Duodenal mucosa (tissue), 2 donors: Measurements from ENCODE around the gene JPH2.
"Not testable (repeated sequence)": the region's sequence is repeated elsewhere in the genome, so short reads cannot be mapped to it uniquely, and the experiment has no call there.

ENCODE experiments used
- H3K27ac ChIP-seq: one replicate; pipeline ENCODE4 v1.7.0; 2013; ENCODE audit warnings: low read depth, low read length
- H3K27me3 ChIP-seq, 2 donors: one replicate each; pipeline ENCODE4 v1.7.0; 2013; ENCODE audit warnings: low read length in 2 of 2, control low read depth in 1 of 2; ENCODE audit not compliant: insufficient read depth in 2 of 2, control insufficient read depth in 1 of 2
- H3K36me3 ChIP-seq, 2 donors: one replicate each; pipeline ENCODE4 v1.7.0; 2013; ENCODE audit warnings: low read length in 2 of 2, control low read depth in 1 of 2; ENCODE audit not compliant: insufficient read depth in 2 of 2, control insufficient read depth in 1 of 2
- H3K4me1 ChIP-seq, 2 donors: one replicate each; pipeline ENCODE4 v1.7.0; 2013; ENCODE audit warnings: low read length in 2 of 2, control low read depth in 1 of 2; ENCODE audit not compliant: insufficient read depth in 2 of 2, control insufficient read depth in 1 of 2
- H3K4me3 ChIP-seq, 2 donors: one replicate each; pipeline ENCODE4 v1.7.0; 2013; ENCODE audit warnings: low read length in 2 of 2, low read depth in 1 of 2
- H3K9ac ChIP-seq, 2 donors: one replicate each; pipeline ENCODE4 v1.7.0; 2013; ENCODE audit warnings: low read length in 2 of 2, low read depth in 1 of 2
- H3K9me3 ChIP-seq, 2 donors: one replicate each; pipeline ENCODE4 v1.7.0; 2013; ENCODE audit warnings: low read length in 2 of 2, control low read depth in 1 of 2; ENCODE audit not compliant: control insufficient read depth in 1 of 2

Gene JPH2

GRCh38 chr20:44187054-44187771 is at the start of gene JPH2:
Gene JPH2 (minus strand): TSS chr20:44187188. CDS start chr20:44186705, 483 bp downstream.
- no peaks in the 10 kb centered on the region for H3K36me3 ChIP-seq
- H3K9ac ChIP-seq, result peak within 1 kb of the TSS; percentile 47 to 49
- H3K27me3 ChIP-seq, result peaks cover 4 to 6% of the 10 kb centered on the region in 2 donors
- peak within 1 kb of the TSS; percentile 13 for H3K27ac ChIP-seq
- H3K4me1 ChIP-seq, result peaks cover 4 to 6% of the 10 kb centered on the region in 2 donors
- no peaks in the 10 kb centered on the region for H3K9me3 ChIP-seq
- H3K4me3 ChIP-seq, result peak within 1 kb of the TSS; percentile 66 to 72

DNA sequence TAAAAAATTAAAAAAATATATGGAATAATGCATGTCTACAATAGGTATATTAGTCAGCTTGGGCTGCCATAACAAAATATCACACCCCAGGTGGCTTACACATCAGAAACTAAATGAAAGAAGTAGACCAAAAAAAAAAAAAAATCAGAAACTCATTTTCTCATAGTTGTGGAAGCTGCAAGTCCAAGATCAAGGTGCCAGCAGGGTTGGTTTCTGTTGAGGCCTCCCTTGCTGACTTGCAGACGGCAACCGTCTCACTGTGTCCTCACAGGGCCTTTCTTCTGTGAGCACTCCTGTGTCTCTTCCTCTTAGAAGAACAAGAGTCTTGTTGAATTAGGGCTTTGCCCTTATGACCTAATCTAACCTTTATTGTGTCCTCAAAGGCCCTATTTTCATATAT is 48.7 kb upstream of the JPH2 start:
- Histone ChIP-seq H3K27ac (no peak overlapping the region), H3K27me3 (no peaks in the 10 kb centered on the region), H3K9me3 (no peaks in the 10 kb centered on the region), H3K36me3 (no peaks in the 10 kb centered on the region), H3K4me3 (no peak overlapping the region), H3K4me1 (no peaks in the 10 kb centered on the region), H3K9ac (no peak overlapping the region)

GRCh38 chr20:44234566-44235317 is 47.8 kb upstream of the JPH2 start:
- Histone ChIP-seq H3K27ac (no peak overlapping the region), H3K36me3 (no peaks in the 10 kb centered on the region), H3K9ac (no peak overlapping the region), H3K27me3 (no peaks in the 10 kb centered on the region), H3K9me3 (no peaks in the 10 kb centered on the region), H3K4me3 (no peak overlapping the region), H3K4me1 (no peaks in the 10 kb centered on the region)

DNA sequence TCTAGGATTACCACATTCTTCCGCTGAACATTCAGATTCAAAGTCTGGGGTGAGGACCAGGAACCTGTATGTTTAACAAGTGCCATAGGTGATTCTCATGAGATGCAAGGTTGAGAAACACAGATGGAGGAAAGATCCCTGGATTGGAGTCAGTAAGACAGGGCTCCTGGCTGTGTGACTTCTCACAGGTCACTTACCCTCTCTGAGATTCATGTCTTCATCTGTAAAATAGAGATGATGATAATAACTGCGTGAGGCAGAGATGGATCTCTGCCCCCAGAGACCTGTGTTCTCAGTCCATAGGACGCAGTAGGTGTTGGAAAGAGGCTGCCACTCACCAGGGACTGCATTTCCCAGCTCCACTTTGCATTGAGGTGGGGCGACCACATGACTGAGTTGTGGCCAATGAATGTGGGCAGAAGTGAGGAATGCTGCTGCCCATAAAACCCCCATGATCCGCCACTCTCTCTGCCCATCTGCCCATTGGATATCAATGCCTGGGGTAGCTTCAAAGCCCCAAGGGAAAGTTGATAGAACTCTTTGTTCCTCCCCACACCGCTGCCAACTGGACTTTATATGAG is 46.5 kb upstream of the JPH2 start:
- Histone ChIP-seq H3K4me1 (no peaks in the 10 kb centered on the region), H3K27ac (no peak overlapping the region), H3K36me3 (no peaks in the 10 kb centered on the region), H3K4me3 (no peak overlapping the region), H3K9me3 (no peaks in the 10 kb centered on the region), H3K27me3 (no peaks in the 10 kb centered on the region), H3K9ac (no peak overlapping the region)

DNA sequence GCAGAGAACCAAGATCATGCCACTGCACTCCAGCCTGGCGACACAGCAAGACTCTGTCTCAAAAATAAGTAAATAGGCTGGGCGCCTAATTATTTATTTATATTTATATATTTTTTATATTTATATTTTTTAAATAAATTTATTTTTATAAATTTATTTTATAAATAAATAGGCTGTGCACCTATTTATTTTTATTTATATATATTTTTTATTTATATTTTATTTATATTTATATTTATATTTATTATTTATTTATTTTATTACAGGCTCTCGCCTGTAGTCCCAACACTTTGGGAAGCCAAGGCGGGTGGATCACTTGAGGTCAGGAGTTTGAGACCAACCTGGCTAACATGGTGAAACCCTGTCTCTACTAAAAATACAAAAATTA is 45.5 kb upstream of the JPH2 start:
- H3K27me3 ChIP-seq, H3K36me3 ChIP-seq, H3K4me3 ChIP-seq, H3K27ac ChIP-seq, H3K9ac ChIP-seq, H3K4me1 ChIP-seq, H3K9me3 ChIP-seq: not testable (repeated sequence)

- Histone ChIP-seq H3K36me3 (no peaks in the 10 kb centered on the region), H3K4me1 (no peaks in the 10 kb centered on the region), H3K27ac (no peak overlapping the region), H3K27me3 (no peaks in the 10 kb centered on the region), H3K4me3 (no peak overlapping the region), H3K9ac (no peak overlapping the region), H3K9me3 (no peaks in the 10 kb centered on the region)
Measured at GRCh38 chr20:44231713-44232468, 44.9 kb upstream of the JPH2 start.

DNA sequence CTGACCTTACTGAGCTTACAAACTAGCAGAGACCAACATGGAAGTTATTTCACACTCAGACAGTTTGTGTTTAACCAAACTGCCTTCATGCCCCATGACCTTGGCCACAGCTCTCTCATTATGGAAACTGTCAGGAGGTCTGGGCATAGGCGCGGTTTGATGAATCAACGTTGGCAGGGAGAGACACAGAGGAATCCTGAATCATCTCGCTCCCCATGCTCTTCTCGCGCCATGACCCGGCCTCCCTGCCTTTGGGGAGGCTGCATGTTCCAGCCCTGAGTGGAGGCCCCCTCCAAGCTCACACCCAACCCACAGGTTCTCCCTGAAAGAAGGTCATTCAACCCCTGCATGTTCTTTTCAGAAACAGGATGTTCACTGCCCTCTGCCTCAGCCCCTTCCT is 44.2 kb upstream of the JPH2 start:
- Histone ChIP-seq H3K27me3 (no peaks in the 10 kb centered on the region), H3K9me3 (no peaks in the 10 kb centered on the region), H3K4me1 (no peaks in the 10 kb centered on the region), H3K9ac (no peak overlapping the region), H3K4me3 (no peak overlapping the region), H3K36me3 (no peaks in the 10 kb centered on the region), H3K27ac (no peak overlapping the region)

DNA sequence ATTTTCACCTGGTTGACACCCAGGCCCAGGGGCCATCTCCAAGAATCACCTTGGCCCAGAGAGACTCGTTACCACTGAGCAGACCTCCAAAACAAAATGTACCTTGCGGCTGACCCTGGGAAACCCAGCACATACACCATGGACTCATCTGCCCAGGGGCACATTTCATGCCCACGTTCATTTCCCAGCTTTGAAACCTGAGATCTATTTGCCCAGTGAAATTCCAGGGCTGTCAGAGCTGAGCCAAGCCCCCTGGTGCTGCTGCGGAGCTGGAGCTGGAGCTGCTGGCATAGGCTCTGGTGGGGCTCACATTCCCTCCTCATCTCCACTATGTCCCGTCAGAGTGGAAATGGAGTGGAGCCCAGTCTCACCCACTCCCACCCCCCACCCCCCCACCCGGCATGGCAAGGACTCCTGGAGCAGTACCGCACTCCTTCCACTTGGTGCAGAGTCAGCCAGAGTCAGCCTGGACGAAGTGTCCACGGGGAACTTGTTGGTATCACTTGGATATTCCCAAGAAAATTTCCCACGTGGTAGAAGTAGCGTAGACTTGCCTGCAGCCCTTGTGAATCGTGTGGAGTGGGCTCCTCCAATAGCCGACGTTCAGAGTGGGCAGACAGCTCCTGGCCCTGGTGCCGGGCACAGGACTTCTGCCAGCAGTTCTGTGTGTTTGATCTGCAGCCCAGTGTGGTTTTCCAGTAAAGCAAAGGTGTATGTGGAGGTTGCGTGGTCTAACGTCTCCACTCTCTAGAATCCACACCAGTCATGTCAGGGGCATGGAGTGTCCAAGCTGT is 41.7 kb upstream of the JPH2 start:
- Histone ChIP-seq H3K9ac (no peak overlapping the region), H3K27ac (no peak overlapping the region), H3K4me3 (no peak overlapping the region), H3K27me3 (no peaks in the 10 kb centered on the region), H3K9me3 (no peaks in the 10 kb centered on the region), H3K36me3 (no peaks in the 10 kb centered on the region), H3K4me1 (no peaks in the 10 kb centered on the region)

DNA sequence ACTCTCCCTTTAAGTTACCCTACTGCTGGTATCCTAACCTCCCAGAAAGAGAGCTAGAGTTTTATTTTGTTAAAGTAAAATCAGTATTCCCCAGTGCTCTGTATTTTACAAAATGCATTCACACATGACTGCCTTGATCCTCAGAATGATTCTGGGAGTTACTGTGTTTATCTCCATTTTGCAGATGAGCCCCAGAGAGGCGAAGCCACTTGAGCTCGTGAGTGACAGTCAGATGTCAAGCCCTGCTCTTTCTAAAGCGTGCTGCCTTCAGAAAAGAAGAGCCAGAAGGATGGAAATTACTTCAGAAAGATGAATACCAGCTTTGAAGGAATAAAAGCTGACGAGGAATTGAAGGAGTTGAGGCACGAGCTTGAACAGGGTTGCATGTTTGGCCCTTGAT is 37.6 kb upstream of the JPH2 start:
- Histone ChIP-seq H3K36me3 (no peaks in the 10 kb centered on the region), H3K27ac (no peak overlapping the region), H3K9me3 (no peaks in the 10 kb centered on the region), H3K9ac (no peak overlapping the region), H3K4me3 (no peak overlapping the region), H3K27me3 (no peaks in the 10 kb centered on the region), H3K4me1 (peaks cover 4 to 6% of the 10 kb centered on the region in 2 donors)
